Activated T-cell treated with anti-CD3 and anti-CD28 coated beads, Interleukin-2, amount 50 U/mL, for 72 hours (primary cell): ENCODE results near the gene CYB561. TPM values are rescaled to one million over a fixed set of nuclear protein-coding genes. Genes with fewer than 3 reads are reported as not detected.

ENCODE experiments used
- ATAC-seq, 2 donors: fragments of 150-1000 bp; cut with Tn5 transposase; replicated peaks in 1 of 2; 2 replicates each; pipeline ENCODE4 v1.10.0; 2021; ENCODE audit warnings: moderate library complexity in 2 of 2, mild to moderate bottlenecking in 1 of 2
- DNase-seq, 2 donors: peaks; one replicate each; pipeline ENCODE4 v3.0.0; 2021 to 2022; ENCODE audit warnings: mixed read lengths in 1 of 2
- H3K27ac Mint-ChIP-seq: one replicate; pipeline ENCODE4 v1.8.0; 2022; ENCODE audit warnings: mild to moderate bottlenecking, moderate library complexity, mixed read lengths
- H3K27me3 Mint-ChIP-seq: one replicate; pipeline ENCODE4 v1.8.0; 2022; ENCODE audit warnings: low read depth, mixed read lengths
- H3K36me3 Mint-ChIP-seq, 2 donors: one replicate each; pipeline ENCODE4 v1.8.0; 2022; ENCODE audit warnings: mixed read lengths in 2 of 2, mild to moderate bottlenecking in 1 of 2; ENCODE audit not compliant: insufficient read depth in 2 of 2
- H3K4me1 Mint-ChIP-seq: one replicate; pipeline ENCODE4 v1.8.0; 2022; ENCODE audit warnings: low read depth, mixed read lengths
- H3K4me3 Mint-ChIP-seq, 2 donors: one replicate each; pipeline ENCODE4 v1.8.0; 2022; ENCODE audit warnings: mild to moderate bottlenecking in 2 of 2, mixed read lengths in 2 of 2, moderate library complexity in 2 of 2
- H3K9me3 Mint-ChIP-seq, 2 donors: one replicate each; pipeline ENCODE4 v1.8.0; 2022; ENCODE audit warnings: mixed read lengths in 2 of 2
- total RNA-seq, 2 donors: library from RNA; stranded (reverse); gene quantifications; one replicate each; pipeline ENCODE4 v1.2.3, GENCODE V29; 2022

The CYB561 gene
- total RNA-seq = 10 to 100 TPM in 1 of 2 donors, 1 to 10 TPM in 1; 4.7 to 10.2 TPM

GRCh38 chr17:63445954-63446752 is at the start of gene CYB561:
TSS of gene CYB561 (minus strand) at chr17:63446306. CDS start at chr17:63437547, 8,759 bp downstream.
- Mint-ChIP-seq H3K4me1 (peaks cover 22% of the 10 kb centered on the region), H3K9me3 (no peaks in the 10 kb centered on the region), H3K4me3 (peak within 1 kb of the TSS; percentile 62 to 68), H3K27ac (peak within 1 kb of the TSS; percentile 45), H3K27me3 (no peaks in the 10 kb centered on the region), H3K36me3 (no peaks in the 10 kb centered on the region)
- peak; percentile 75 to 79 for ATAC-seq
- DNase-seq = peak; percentile 80 to 88

GRCh38 chr17:63495491-63495890 is 49.4 kb upstream of the CYB561 start:
- Mint-ChIP-seq H3K4me1 (no peaks in the 10 kb centered on the region), H3K4me3 (no peak overlapping the region), H3K27ac (no peak overlapping the region), H3K36me3 (no peaks in the 10 kb centered on the region), H3K9me3 (no peaks in the 10 kb centered on the region), H3K27me3 (peaks cover 2% of the 10 kb centered on the region)
- ATAC-seq (no peak), DNase-seq (no peak)

GRCh38 chr17:63494300-63494928 is 48.3 kb upstream of the CYB561 start:
- Mint-ChIP-seq H3K4me1 (no peaks in the 10 kb centered on the region), H3K27ac (no peak overlapping the region), H3K9me3 (no peaks in the 10 kb centered on the region), H3K36me3 (no peaks in the 10 kb centered on the region), H3K27me3 (no peaks in the 10 kb centered on the region), H3K4me3 (no peak overlapping the region)
- DNase-seq = no peak
- ATAC-seq = no peak

- no peaks in the 10 kb centered on the region for H3K4me1 Mint-ChIP-seq
- no peak overlapping the region for H3K27ac Mint-ChIP-seq
- no peaks in the 10 kb centered on the region for H3K9me3 Mint-ChIP-seq
- no peaks in the 10 kb centered on the region for H3K36me3 Mint-ChIP-seq
- DNase-seq (no peak), ATAC-seq (no peak)
- H3K4me3 Mint-ChIP-seq = no peak overlapping the region
- no peaks in the 10 kb centered on the region for H3K27me3 Mint-ChIP-seq
Measured at GRCh38 chr17:63493411-63493810, 47.3 kb upstream of the CYB561 start.

- Mint-ChIP-seq H3K27ac (no peak overlapping the region), H3K4me3 (no peak overlapping the region), H3K9me3 (no peaks in the 10 kb centered on the region), H3K27me3 (no peaks in the 10 kb centered on the region), H3K36me3 (no peaks in the 10 kb centered on the region), H3K4me1 (no peaks in the 10 kb centered on the region)
- ATAC-seq (no peak), DNase-seq (no peak)
Measured at GRCh38 chr17:63492940-63493339, 46.8 kb upstream of the CYB561 start.

- H3K36me3 Mint-ChIP-seq = no peaks in the 10 kb centered on the region
- no peaks in the 10 kb centered on the region for H3K4me1 Mint-ChIP-seq
- no peaks in the 10 kb centered on the region for H3K27me3 Mint-ChIP-seq
- ATAC-seq (no peak), DNase-seq (no peak)
- H3K9me3 Mint-ChIP-seq = no peaks in the 10 kb centered on the region
- H3K27ac Mint-ChIP-seq = no peak overlapping the region
- no peak overlapping the region for H3K4me3 Mint-ChIP-seq
Measured at GRCh38 chr17:63491977-63492618, 46.0 kb upstream of the CYB561 start.

- Mint-ChIP-seq H3K4me3 (no peak overlapping the region), H3K27me3 (no peaks in the 10 kb centered on the region), H3K27ac (no peak overlapping the region), H3K36me3 (no peaks in the 10 kb centered on the region), H3K4me1 (no peaks in the 10 kb centered on the region), H3K9me3 (no peaks in the 10 kb centered on the region)
- no peak for ATAC-seq
- no peak for DNase-seq
Measured at GRCh38 chr17:63491413-63491812, 45.3 kb upstream of the CYB561 start.

GRCh38 chr17:63490858-63491400 is 44.8 kb upstream of the CYB561 start:
- no peaks in the 10 kb centered on the region for H3K27me3 Mint-ChIP-seq
- H3K27ac Mint-ChIP-seq = no peak overlapping the region
- DNase-seq = no peak
- no peaks in the 10 kb centered on the region for H3K4me1 Mint-ChIP-seq
- no peak for ATAC-seq
- H3K4me3 Mint-ChIP-seq = no peak overlapping the region
- H3K9me3 Mint-ChIP-seq = no peaks in the 10 kb centered on the region
- no peaks in the 10 kb centered on the region for H3K36me3 Mint-ChIP-seq

GRCh38 chr17:63490329-63490728 is 44.2 kb upstream of the CYB561 start:
- no peak overlapping the region for H3K4me3 Mint-ChIP-seq
- no peaks in the 10 kb centered on the region for H3K4me1 Mint-ChIP-seq
- no peak overlapping the region for H3K27ac Mint-ChIP-seq
- no peak for DNase-seq
- no peaks in the 10 kb centered on the region for H3K27me3 Mint-ChIP-seq
- no peaks in the 10 kb centered on the region for H3K9me3 Mint-ChIP-seq
- no peaks in the 10 kb centered on the region for H3K36me3 Mint-ChIP-seq
- no peak for ATAC-seq

GRCh38 chr17:63489291-63489690 is 43.2 kb upstream of the CYB561 start:
- ATAC-seq (no peak), DNase-seq (no peak)
- H3K4me1 Mint-ChIP-seq = no peaks in the 10 kb centered on the region
- no peak overlapping the region for H3K27ac Mint-ChIP-seq
- H3K4me3 Mint-ChIP-seq = no peak overlapping the region
- H3K27me3 Mint-ChIP-seq = no peaks in the 10 kb centered on the region
- no peaks in the 10 kb centered on the region for H3K36me3 Mint-ChIP-seq
- no peaks in the 10 kb centered on the region for H3K9me3 Mint-ChIP-seq

GRCh38 chr17:63488851-63489250 is 42.7 kb upstream of the CYB561 start:
- H3K9me3 Mint-ChIP-seq = no peaks in the 10 kb centered on the region
- no peak overlapping the region for H3K27ac Mint-ChIP-seq
- H3K27me3 Mint-ChIP-seq = no peaks in the 10 kb centered on the region
- H3K4me1 Mint-ChIP-seq = no peaks in the 10 kb centered on the region
- no peak overlapping the region for H3K4me3 Mint-ChIP-seq
- DNase-seq = no peak
- ATAC-seq = no peak
- no peaks in the 10 kb centered on the region for H3K36me3 Mint-ChIP-seq

- Mint-ChIP-seq H3K4me1 (no peaks in the 10 kb centered on the region), H3K27ac (no peak overlapping the region), H3K9me3 (no peaks in the 10 kb centered on the region), H3K36me3 (no peaks in the 10 kb centered on the region), H3K4me3 (no peak overlapping the region), H3K27me3 (no peaks in the 10 kb centered on the region)
- no peak for ATAC-seq
- DNase-seq = no peak
Measured at GRCh38 chr17:63487014-63487339, 40.9 kb upstream of the CYB561 start.

- no peaks in the 10 kb centered on the region for H3K27me3 Mint-ChIP-seq
- H3K36me3 Mint-ChIP-seq = no peaks in the 10 kb centered on the region
- DNase-seq (no peak), ATAC-seq (no peak)
- no peaks in the 10 kb centered on the region for H3K9me3 Mint-ChIP-seq
- H3K27ac Mint-ChIP-seq = no peak overlapping the region
- no peaks in the 10 kb centered on the region for H3K4me1 Mint-ChIP-seq
- H3K4me3 Mint-ChIP-seq = no peak overlapping the region
Measured at GRCh38 chr17:63486317-63487013, 40.4 kb upstream of the CYB561 start.
